HUES6 (cell line): ENCODE data around the gene TSPYL2.

Experiments
- H3K27ac ChIP-seq: 2 replicates; pipeline ENCODE4 v1.7.0; 2013; ENCODE audit warnings: low read depth, mild to moderate bottlenecking, low read length, inconsistent platforms
- H3K27me3 ChIP-seq: 2 replicates; pipeline ENCODE4 v1.6.1; 2013; ENCODE audit warnings: low read length; ENCODE audit not compliant: control insufficient read depth, insufficient read depth
- H3K36me3 ChIP-seq: 2 replicates; pipeline ENCODE4 v1.6.1; 2013; ENCODE audit warnings: low read length; ENCODE audit not compliant: control insufficient read depth, insufficient read depth
- H3K4me1 ChIP-seq: 2 replicates; pipeline ENCODE4 v1.6.1; 2013; ENCODE audit warnings: low read length; ENCODE audit not compliant: control insufficient read depth, insufficient read depth
- H3K4me3 ChIP-seq: 2 replicates; pipeline ENCODE4 v1.5.1; 2013; ENCODE audit warnings: low read depth, low read length
- H3K9ac ChIP-seq: one replicate; pipeline ENCODE4 v1.6.1; 2013; ENCODE audit warnings: mild to moderate bottlenecking, low read length
- H3K9me3 ChIP-seq: 2 replicates; pipeline ENCODE4 v1.6.1; 2013; ENCODE audit warnings: low read depth, low read length; ENCODE audit not compliant: control insufficient read depth, insufficient read depth

TSPYL2 gene

GRCh38 chrX:53065104-53065503 lies 17.1 kb upstream of the TSPYL2 start:
- no peaks in the 10 kb centered on the region for H3K4me1 ChIP-seq

GRCh38 chrX:53071064-53071463 lies 11.1 kb upstream of the TSPYL2 start:
- no peak overlapping the region for H3K4me3 ChIP-seq
- H3K27me3 ChIP-seq: no peaks in the 10 kb centered on the region
- no peaks in the 10 kb centered on the region for H3K36me3 ChIP-seq
- peaks cover 5% of the 10 kb centered on the region; the same call in 1 of the 2 replicates for H3K4me1 ChIP-seq
- H3K27ac ChIP-seq: no peak overlapping the region
- H3K9me3 ChIP-seq: no peaks in the 10 kb centered on the region; the same call in 1 of the 2 replicates
- H3K9ac ChIP-seq: no peak overlapping the region

More at GRCh38 chrX:53065104-53065503, 17.1 kb upstream of the TSPYL2 start:
- no peaks in the 10 kb centered on the region; the same call in 1 of the 2 replicates for H3K9me3 ChIP-seq
- no peak overlapping the region for H3K4me3 ChIP-seq
- no peak overlapping the region for H3K27ac ChIP-seq
- H3K9ac ChIP-seq: no peak overlapping the region
- 0 out of 2 replicates have a peak, but pooled peaks cover 3% of the 10 kb centered on the region for H3K36me3 ChIP-seq
- no peaks in the 10 kb centered on the region for H3K27me3 ChIP-seq

- no peak overlapping the region for H3K9ac ChIP-seq
- peaks cover 3% of the 10 kb centered on the region; the same call in 1 of the 2 replicates for H3K9me3 ChIP-seq
- H3K4me1 ChIP-seq: peaks cover 5% of the 10 kb centered on the region; the same call in 1 of the 2 replicates
- no peaks in the 10 kb centered on the region for H3K27me3 ChIP-seq
- peaks cover 3% of the 10 kb centered on the region; the same call in 1 of the 2 replicates for H3K36me3 ChIP-seq
- H3K4me3 ChIP-seq: peak overlapping the region; percentile 61
- H3K27ac ChIP-seq: no peak overlapping the region
Observed at GRCh38 chrX:53071604-53072417, 10.4 kb upstream of the TSPYL2 start.

- no peak overlapping the region for H3K9ac ChIP-seq
- H3K4me3 ChIP-seq: no peak overlapping the region
- H3K27me3 ChIP-seq: no peaks in the 10 kb centered on the region
- peaks cover 3% of the 10 kb centered on the region; the same call in 1 of the 2 replicates for H3K36me3 ChIP-seq
- peaks cover 5% of the 10 kb centered on the region; the same call in 1 of the 2 replicates for H3K4me1 ChIP-seq
- H3K27ac ChIP-seq: no peak overlapping the region
- H3K9me3 ChIP-seq: peaks cover 7% of the 10 kb centered on the region; the same call in 1 of the 2 replicates
Observed at GRCh38 chrX:53072418-53073114, 9.6 kb upstream of the TSPYL2 start.

GRCh38 chrX:53073115-53073586 lies 9.0 kb upstream of the TSPYL2 start:
- Histone ChIP-seq H3K9me3 (peaks cover 9% of the 10 kb centered on the region; the same call in 1 of the 2 replicates), H3K9ac (no peak overlapping the region), H3K4me1 (peaks cover 5% of the 10 kb centered on the region; the same call in 1 of the 2 replicates), H3K4me3 (no peak overlapping the region), H3K36me3 (peaks cover 3% of the 10 kb centered on the region; the same call in 1 of the 2 replicates), H3K27ac (no peak overlapping the region), H3K27me3 (no peaks in the 10 kb centered on the region)

- H3K36me3 ChIP-seq: peaks cover 3% of the 10 kb centered on the region; the same call in 1 of the 2 replicates
- no peak overlapping the region for H3K4me3 ChIP-seq
- no peak overlapping the region for H3K27ac ChIP-seq
- H3K27me3 ChIP-seq: no peaks in the 10 kb centered on the region
- H3K9me3 ChIP-seq: peaks cover 9% of the 10 kb centered on the region; the same call in 1 of the 2 replicates
- no peak overlapping the region for H3K9ac ChIP-seq
- H3K4me1 ChIP-seq: peaks cover 5% of the 10 kb centered on the region; the same call in 1 of the 2 replicates
Observed at GRCh38 chrX:53075011-53075410, 7.2 kb upstream of the TSPYL2 start.

GRCh38 chrX:53076671-53077070 lies 5.5 kb upstream of the TSPYL2 start:
- Histone ChIP-seq H3K27me3 (no peaks in the 10 kb centered on the region), H3K36me3 (peaks cover 3% of the 10 kb centered on the region; the same call in 1 of the 2 replicates), H3K4me3 (no peak overlapping the region), H3K27ac (no peak overlapping the region), H3K9me3 (peaks cover 9% of the 10 kb centered on the region; the same call in 1 of the 2 replicates), H3K4me1 (peaks cover 9% of the 10 kb centered on the region; the same call in 1 of the 2 replicates), H3K9ac (no peak overlapping the region)

- peaks cover 7% of the 10 kb centered on the region; the same call in 1 of the 2 replicates for H3K4me1 ChIP-seq
- H3K9me3 ChIP-seq: peaks cover 9% of the 10 kb centered on the region; the same call in 1 of the 2 replicates
- no peaks in the 10 kb centered on the region for H3K27me3 ChIP-seq
- no peak overlapping the region for H3K4me3 ChIP-seq
- H3K36me3 ChIP-seq: peaks cover 3% of the 10 kb centered on the region; the same call in 1 of the 2 replicates
- no peak overlapping the region for H3K9ac ChIP-seq
- no peak overlapping the region for H3K27ac ChIP-seq
Observed at GRCh38 chrX:53077207-53078197, 4.7 kb upstream of the TSPYL2 start.

- H3K9ac ChIP-seq: no peak overlapping the region
- H3K9me3 ChIP-seq: peaks cover 9% of the 10 kb centered on the region; the same call in 1 of the 2 replicates
- H3K36me3 ChIP-seq: peaks cover 4% of the 10 kb centered on the region
- H3K27ac ChIP-seq: no peak overlapping the region
- H3K4me1 ChIP-seq: peaks cover 10% of the 10 kb centered on the region; the same call in 1 of the 2 replicates
- H3K27me3 ChIP-seq: no peaks in the 10 kb centered on the region
- H3K4me3 ChIP-seq: no peak overlapping the region
Observed at GRCh38 chrX:53078943-53079342, 3.2 kb upstream of the TSPYL2 start.
